ENCODE measurements around the gene GZF1. TPM values are rescaled to one million over a fixed set of nuclear protein-coding genes. Genes with fewer than 3 reads are reported as not detected.

GZF1 gene
- total and polyA plus RNA-seq, 2 donors (not counting 1 experiment from before 2014, with no cell fraction given): 10.8 to 21.5 TPM

DNA sequence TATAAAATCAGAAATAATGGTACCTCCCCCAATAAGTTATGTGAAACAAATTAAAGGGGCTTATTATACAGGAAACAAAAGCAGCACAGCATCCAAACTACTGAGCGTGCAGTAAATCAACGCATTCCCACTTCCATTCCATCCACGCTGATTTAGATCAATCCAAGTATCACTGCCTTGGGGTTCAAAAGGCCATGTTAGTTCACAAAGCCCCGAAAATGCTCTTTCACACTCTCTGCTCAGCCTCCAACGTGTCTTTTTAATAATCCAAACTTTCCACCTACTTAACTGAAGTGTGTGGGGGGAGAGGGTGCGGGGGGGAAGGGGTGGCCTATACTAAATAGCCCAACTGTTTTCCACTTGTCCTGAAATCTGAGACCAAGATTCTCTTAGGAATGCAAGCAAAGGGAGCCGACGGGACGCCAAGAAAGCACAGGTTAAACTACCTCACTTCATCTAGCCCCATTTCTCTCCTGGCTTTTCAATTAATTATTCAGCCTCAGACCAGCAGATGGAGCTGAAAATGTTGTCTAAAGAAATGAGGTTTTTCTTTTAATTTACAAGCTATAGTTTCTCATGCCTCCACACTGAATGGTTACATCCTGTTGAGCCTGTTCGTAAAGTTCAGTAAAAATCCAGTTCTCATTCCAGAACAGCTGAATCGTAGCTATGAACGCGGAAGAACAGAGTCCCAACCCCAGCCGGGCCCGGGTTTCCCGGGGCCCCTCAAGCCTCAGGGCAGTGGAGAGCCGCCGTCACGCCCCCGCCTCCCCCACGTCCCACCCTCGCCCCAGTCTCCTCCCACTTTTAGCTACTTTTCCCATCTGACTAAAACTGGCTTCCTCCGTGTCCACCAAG lies 12.4 kb upstream of the GZF1 start:
- no peaks in the 10 kb centered on the region for H3K27me3 ChIP-seq (ENCODE audit: control insufficient read depth, insufficient read depth, low read length)
- H3K36me3 ChIP-seq (ENCODE audit: control insufficient read depth, insufficient read depth, low read length): no peaks in the 10 kb centered on the region
- H3K4me3 ChIP-seq (replicated peaks in 1 of 4; ENCODE audit: control extremely low read depth in 1 of 4, insufficient read depth in 1 of 4, low read depth in 3 of 4, low read length in 4 of 4): peak overlapping the region; percentile 54 to 96 (median 86)
- peaks cover 11% of the 10 kb centered on the region for H3K4me1 ChIP-seq (ENCODE audit: control insufficient read depth, extremely low read depth, insufficient read depth, low read length)
- no peak for DNase-seq (ENCODE audit: low read depth in 2 of 2)
- H3K9me3 ChIP-seq (ENCODE audit: control insufficient read depth, insufficient read depth, low read depth, low read length): no peaks in the 10 kb centered on the region
- H2AFZ ChIP-seq (ENCODE audit: low read length): peak overlapping the region; percentile 66
- peak overlapping the region; percentile 96 for H3K9ac ChIP-seq (ENCODE audit: insufficient read depth, low read length)
- H3K27ac ChIP-seq (ENCODE audit: insufficient read depth, low read length): peak overlapping the region; percentile 95
- TF ChIP-seq EZH2 (IDR thresholded peaks at IDR 0.05; ENCODE audit: low read length, missing control alignments): no peak
- TF ChIP-seq, protein P1, sequence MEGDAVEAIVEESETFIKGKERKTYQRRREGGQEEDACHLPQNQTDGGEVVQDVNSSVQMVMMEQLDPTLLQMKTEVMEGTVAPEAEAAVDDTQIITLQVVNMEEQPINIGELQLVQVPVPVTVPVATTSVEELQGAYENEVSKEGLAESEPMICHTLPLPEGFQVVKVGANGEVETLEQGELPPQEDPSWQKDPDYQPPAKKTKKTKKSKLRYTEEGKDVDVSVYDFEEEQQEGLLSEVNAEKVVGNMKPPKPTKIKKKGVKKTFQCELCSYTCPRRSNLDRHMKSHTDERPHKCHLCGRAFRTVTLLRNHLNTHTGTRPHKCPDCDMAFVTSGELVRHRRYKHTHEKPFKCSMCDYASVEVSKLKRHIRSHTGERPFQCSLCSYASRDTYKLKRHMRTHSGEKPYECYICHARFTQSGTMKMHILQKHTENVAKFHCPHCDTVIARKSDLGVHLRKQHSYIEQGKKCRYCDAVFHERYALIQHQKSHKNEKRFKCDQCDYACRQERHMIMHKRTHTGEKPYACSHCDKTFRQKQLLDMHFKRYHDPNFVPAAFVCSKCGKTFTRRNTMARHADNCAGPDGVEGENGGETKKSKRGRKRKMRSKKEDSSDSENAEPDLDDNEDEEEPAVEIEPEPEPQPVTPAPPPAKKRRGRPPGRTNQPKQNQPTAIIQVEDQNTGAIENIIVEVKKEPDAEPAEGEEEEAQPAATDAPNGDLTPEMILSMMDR (conservative IDR thresholded peaks at IDR 0.05 in 1 of 2, IDR thresholded peaks at IDR 0.05 in 1 of 2; ENCODE audit: low read depth in 1 of 2, low read length in 2 of 2): peak; percentile 33 to 47
- H4K20me1 ChIP-seq (ENCODE audit: control insufficient read depth, extremely low read depth, insufficient read depth, low read length): no peaks in the 10 kb centered on the region
- H3K4me2 ChIP-seq (ENCODE audit: extremely low read depth, insufficient read depth, low read length): peak overlapping the region; percentile 79
- peaks cover 33% of the 10 kb centered on the region for H3K79me2 ChIP-seq (ENCODE audit: control insufficient read depth, insufficient read depth, low read length)

DNA sequence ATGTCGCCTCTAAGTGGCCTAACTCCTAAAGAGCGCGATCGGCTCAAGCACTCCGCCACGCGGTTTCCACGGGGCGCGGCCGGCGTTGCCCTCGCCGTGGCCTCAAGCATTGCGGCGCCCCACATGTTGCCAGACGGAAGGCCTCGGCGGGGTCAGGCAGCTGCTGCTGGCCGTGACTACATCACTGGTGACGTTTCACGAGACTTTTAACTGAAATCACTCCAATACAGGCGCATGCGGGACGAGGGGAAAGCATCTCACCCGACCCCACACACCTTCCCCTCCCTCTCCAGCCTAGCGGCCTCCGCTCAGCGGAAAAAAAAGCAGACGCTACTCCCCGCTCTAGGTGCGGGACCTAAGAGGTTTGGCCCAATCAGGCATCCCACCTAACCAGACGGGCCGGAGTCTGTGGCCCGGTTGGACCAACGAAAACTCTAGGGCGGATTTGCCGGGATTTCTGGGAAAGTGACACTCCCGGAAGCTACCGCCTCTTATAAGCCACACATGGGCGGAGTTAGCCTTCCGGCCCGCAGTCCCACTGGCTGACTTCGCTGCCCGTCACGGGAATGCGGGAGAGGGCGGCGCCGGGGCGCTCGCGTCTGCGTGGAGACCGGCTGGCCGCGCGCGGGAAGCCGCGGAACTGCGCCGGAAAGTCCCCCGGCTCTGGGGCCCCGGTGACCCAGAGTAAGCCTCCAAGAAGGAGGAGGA lies 11.6 kb upstream of the GZF1 start, which contains the start of gene NXT1:
Gene NXT1, plus strand, starts transcription at position 596 of the 708 bp plus-strand sequence. CDS start 3,251 bp downstream, outside the sequence.
- Histone ChIP-seq H3K27me3 (ENCODE audit: control insufficient read depth, insufficient read depth, low read length) (no peaks in the 10 kb centered on the region), H3K9me3 (ENCODE audit: control insufficient read depth, insufficient read depth, low read depth, low read length) (no peaks in the 10 kb centered on the region), H4K20me1 (ENCODE audit: control insufficient read depth, extremely low read depth, insufficient read depth, low read length) (no peaks in the 10 kb centered on the region), H2AFZ (ENCODE audit: low read length) (peak within 1 kb of the TSS; percentile 69), H3K4me2 (ENCODE audit: extremely low read depth, insufficient read depth, low read length) (peak within 1 kb of the TSS; percentile 99), H3K79me2 (ENCODE audit: control insufficient read depth, insufficient read depth, low read length) (peaks cover 33% of the 10 kb centered on the region), H3K9ac (ENCODE audit: insufficient read depth, low read length) (peak within 1 kb of the TSS; percentile 96), H3K4me3 (replicated peaks in 1 of 4; ENCODE audit: control extremely low read depth in 1 of 4, insufficient read depth in 1 of 4, low read depth in 3 of 4, low read length in 4 of 4) (peak within 1 kb of the TSS; percentile 88 to 97 (median 96)), H3K4me1 (ENCODE audit: control insufficient read depth, extremely low read depth, insufficient read depth, low read length) (peaks cover 11% of the 10 kb centered on the region), H3K27ac (ENCODE audit: insufficient read depth, low read length) (peak within 1 kb of the TSS; percentile 95), H3K36me3 (ENCODE audit: control insufficient read depth, insufficient read depth, low read length) (no peaks in the 10 kb centered on the region)
- TF ChIP-seq EZH2 (IDR thresholded peaks at IDR 0.05; ENCODE audit: low read length, missing control alignments): no peak
- TF ChIP-seq, protein P1 (conservative IDR thresholded peaks at IDR 0.05 in 1 of 2, IDR thresholded peaks at IDR 0.05 in 1 of 2; ENCODE audit: low read depth in 1 of 2, low read length in 2 of 2): no peak
- DNase-seq (ENCODE audit: low read depth in 2 of 2): peak; percentile 99

All from fibroblast of lung (primary cell).